Activated naive CD8-positive, alpha-beta T cell treated with anti-CD3 and anti-CD28 coated beads, Interleukin-2, amount 10 ng/mL, durations not matched to agents 7 days and 5 days (primary cell): ENCODE results near the gene PDXK. TPM values are rescaled to one million over a fixed set of nuclear protein-coding genes. Genes with fewer than 3 reads are reported as not detected.
A peak's percentile ranks its signal among the peaks of the same experiment; 100 is the strongest.

Source experiments
- ATAC-seq: fragments of 150-1000 bp; cut with Tn5 transposase; one replicate; pipeline ENCODE4 v1.10.0; 2021; ENCODE audit warnings: low read depth, moderate library complexity
- POLR2A ChIA-PET: fragments of 350-600 bp; sonication (Branson Sonifier 250); formaldehyde crosslinking; loops from one replicate; lab custom pipeline; 2021; ENCODE audit warnings: antibody characterized with exemption; lab: Charles Lee
- DNase-seq: peaks from one replicate; pipeline ENCODE4 v3.0.0; 2021
- H3K27ac Mint-ChIP-seq: one replicate; pipeline ENCODE4 v1.8.0; 2022; ENCODE audit warnings: mild to moderate bottlenecking, mixed read lengths
- H3K27me3 Mint-ChIP-seq: one replicate; pipeline ENCODE4 v1.8.0; 2022; ENCODE audit warnings: mild to moderate bottlenecking, moderate library complexity, mixed read lengths
- H3K36me3 Mint-ChIP-seq: one replicate; pipeline ENCODE4 v1.8.0; 2021; ENCODE audit warnings: mild to moderate bottlenecking, mixed read lengths
- H3K4me1 Mint-ChIP-seq: one replicate; pipeline ENCODE4 v1.8.0; 2021; ENCODE audit warnings: mixed read lengths
- H3K4me3 Mint-ChIP-seq: one replicate; pipeline ENCODE4 v1.8.0; 2022; ENCODE audit warnings: mild to moderate bottlenecking, moderate library complexity, mixed read lengths
- H3K9me3 Mint-ChIP-seq: one replicate; pipeline ENCODE4 v1.8.0; 2021; ENCODE audit warnings: mixed read lengths
- total RNA-seq, 2 experiments: library from RNA; stranded (reverse); gene quantifications; one replicate each; pipeline ENCODE4 v1.2.3, GENCODE V29; 2021

PDXK gene
- total RNA-seq, 2 experiments from 2014 or later = 96.9 to 101 TPM

- ATAC-seq (no peak), DNase-seq (no peak)
- Mint-ChIP-seq H3K27ac (peak overlapping the region; percentile 75), H3K27me3 (no peaks in the 10 kb centered on the region), H3K4me1 (peaks cover 46% of the 10 kb centered on the region), H3K9me3 (no peaks in the 10 kb centered on the region), H3K36me3 (no peaks in the 10 kb centered on the region), H3K4me3 (peak overlapping the region; percentile 31)
- POLR2A ChIA-PET = no interaction called here
These were observed 63.6 kb downstream of the PDXK start for GRCh38 chr21:43782431-43783097.

GRCh38 chr21:43783098-43783700 is 64.3 kb downstream of the PDXK start:
- POLR2A ChIA-PET = no interaction called here
- peaks cover 43% of the 10 kb centered on the region for H3K4me1 Mint-ChIP-seq
- H3K36me3 Mint-ChIP-seq = no peaks in the 10 kb centered on the region
- DNase-seq = no peak
- no peaks in the 10 kb centered on the region for H3K9me3 Mint-ChIP-seq
- H3K27me3 Mint-ChIP-seq = no peaks in the 10 kb centered on the region
- peak overlapping the region; percentile 75 for H3K27ac Mint-ChIP-seq
- no peak for ATAC-seq
- H3K4me3 Mint-ChIP-seq = peak overlapping the region; percentile 31

- ATAC-seq = no peak
- no peak overlapping the region for H3K4me3 Mint-ChIP-seq
- no peak for DNase-seq
- no peak overlapping the region for H3K27ac Mint-ChIP-seq
- no peaks in the 10 kb centered on the region for H3K27me3 Mint-ChIP-seq
- peaks cover 33% of the 10 kb centered on the region for H3K4me1 Mint-ChIP-seq
- H3K9me3 Mint-ChIP-seq = no peaks in the 10 kb centered on the region
- no peaks in the 10 kb centered on the region for H3K36me3 Mint-ChIP-seq
- POLR2A ChIA-PET = no interaction called here
These were observed 66.2 kb downstream of the PDXK start for GRCh38 chr21:43785134-43785533.

- H3K27me3 Mint-ChIP-seq = no peaks in the 10 kb centered on the region
- H3K9me3 Mint-ChIP-seq = no peaks in the 10 kb centered on the region
- POLR2A ChIA-PET = no interaction called here
- ATAC-seq (no peak), DNase-seq (no peak)
- peaks cover 37% of the 10 kb centered on the region for H3K4me1 Mint-ChIP-seq
- no peak overlapping the region for H3K4me3 Mint-ChIP-seq
- no peaks in the 10 kb centered on the region for H3K36me3 Mint-ChIP-seq
- H3K27ac Mint-ChIP-seq = no peak overlapping the region
These were observed 67.4 kb downstream of the PDXK start for GRCh38 chr21:43786300-43786806.

GRCh38 chr21:43786807-43787440 is 68.0 kb downstream of the PDXK start:
- Mint-ChIP-seq H3K4me3 (no peak overlapping the region), H3K27ac (no peak overlapping the region), H3K36me3 (peaks cover 2% of the 10 kb centered on the region), H3K27me3 (no peaks in the 10 kb centered on the region), H3K9me3 (no peaks in the 10 kb centered on the region), H3K4me1 (peaks cover 35% of the 10 kb centered on the region)
- POLR2A ChIA-PET = no interaction called here
- no peak for ATAC-seq
- no peak for DNase-seq

- Mint-ChIP-seq H3K9me3 (no peaks in the 10 kb centered on the region), H3K36me3 (peaks cover 10% of the 10 kb centered on the region), H3K27ac (peak within 1 kb of the TSS; percentile 89), H3K4me1 (peaks cover 16% of the 10 kb centered on the region), H3K27me3 (no peaks in the 10 kb centered on the region), H3K4me3 (peak within 1 kb of the TSS; percentile 93)
- ATAC-seq (peak; percentile 93), DNase-seq (peak; percentile 100)
- POLR2A ChIA-PET = interaction anchor here (0.9 to 1.5 kb wide), 10 partner anchors 9 to 74 kb away, joined by 3 to 6 read pairs (median 3); no protein-coding TSS in a partner anchor
These were observed 70.5 kb downstream of the PDXK start, which contains the start of gene RRP1 for GRCh38 chr21:43789276-43790009. Gene RRP1 (plus strand): TSS chr21:43789577. CDS start chr21:43789630, 53 bp downstream.

GRCh38 chr21:43790010-43790524 is 71.1 kb downstream of the PDXK start:
- Mint-ChIP-seq H3K4me1 (peaks cover 16% of the 10 kb centered on the region), H3K27ac (peak overlapping the region; percentile 89), H3K9me3 (no peaks in the 10 kb centered on the region), H3K4me3 (peak overlapping the region; percentile 93), H3K36me3 (peaks cover 10% of the 10 kb centered on the region), H3K27me3 (no peaks in the 10 kb centered on the region)
- ATAC-seq (no peak), DNase-seq (no peak)
- POLR2A ChIA-PET = interaction anchor here (0.9 to 1.5 kb wide), 7 partner anchors 9 to 73 kb away, joined by 3 to 4 read pairs (median 3); no protein-coding TSS in a partner anchor

GRCh38 chr21:43792406-43792805 is 73.5 kb downstream of the PDXK start:
- POLR2A ChIA-PET = no interaction called here
- peaks cover 15% of the 10 kb centered on the region for H3K4me1 Mint-ChIP-seq
- no peak overlapping the region for H3K27ac Mint-ChIP-seq
- H3K4me3 Mint-ChIP-seq = no peak overlapping the region
- no peaks in the 10 kb centered on the region for H3K27me3 Mint-ChIP-seq
- peaks cover 14% of the 10 kb centered on the region for H3K36me3 Mint-ChIP-seq
- ATAC-seq (no peak), DNase-seq (no peak)
- no peaks in the 10 kb centered on the region for H3K9me3 Mint-ChIP-seq

GRCh38 chr21:43793243-43793642 is 74.3 kb downstream of the PDXK start:
- peaks cover 16% of the 10 kb centered on the region for H3K36me3 Mint-ChIP-seq

GRCh38 chr21:43794311-43794710 is 75.4 kb downstream of the PDXK start:
- POLR2A ChIA-PET = interaction anchor here (0.6 kb wide), 1 partner anchor 17 kb away, joined by 5 read pairs; no protein-coding TSS in a partner anchor
- Mint-ChIP-seq H3K27ac (no peak overlapping the region), H3K9me3 (no peaks in the 10 kb centered on the region), H3K4me1 (peaks cover 15% of the 10 kb centered on the region), H3K36me3 (peaks cover 19% of the 10 kb centered on the region), H3K27me3 (no peaks in the 10 kb centered on the region), H3K4me3 (no peak overlapping the region)
- ATAC-seq = no peak
- no peak for DNase-seq

More at GRCh38 chr21:43793243-43793642, 74.3 kb downstream of the PDXK start:
- POLR2A ChIA-PET = no interaction called here
- Mint-ChIP-seq H3K27ac (no peak overlapping the region), H3K4me1 (peaks cover 15% of the 10 kb centered on the region), H3K9me3 (no peaks in the 10 kb centered on the region), H3K27me3 (no peaks in the 10 kb centered on the region), H3K4me3 (no peak overlapping the region)
- no peak for ATAC-seq
- DNase-seq = no peak

GRCh38 chr21:43794857-43795256 is 75.9 kb downstream of the PDXK start:
- peaks cover 15% of the 10 kb centered on the region for H3K4me1 Mint-ChIP-seq
- no peak overlapping the region for H3K27ac Mint-ChIP-seq
- peaks cover 19% of the 10 kb centered on the region for H3K36me3 Mint-ChIP-seq
- H3K27me3 Mint-ChIP-seq = no peaks in the 10 kb centered on the region
- DNase-seq (no peak), ATAC-seq (no peak)
- no peak overlapping the region for H3K4me3 Mint-ChIP-seq
- H3K9me3 Mint-ChIP-seq = no peaks in the 10 kb centered on the region
- POLR2A ChIA-PET = no interaction called here

- peaks cover 19% of the 10 kb centered on the region for H3K36me3 Mint-ChIP-seq
- DNase-seq (no peak), ATAC-seq (no peak)
- H3K4me3 Mint-ChIP-seq = no peak overlapping the region
- POLR2A ChIA-PET = interaction anchor here (0.6 kb wide), 1 partner anchor 40 kb away, joined by 3 read pairs; no protein-coding TSS in a partner anchor
- no peaks in the 10 kb centered on the region for H3K4me1 Mint-ChIP-seq
- no peaks in the 10 kb centered on the region for H3K27me3 Mint-ChIP-seq
- H3K9me3 Mint-ChIP-seq = no peaks in the 10 kb centered on the region
- H3K27ac Mint-ChIP-seq = no peak overlapping the region
These were observed 78.5 kb downstream of the PDXK start for GRCh38 chr21:43797415-43797814.
